ENCODE measurements around the gene TP53BP2. TPM values are rescaled to one million over a fixed set of nuclear protein-coding genes. Genes with fewer than 3 reads are reported as not detected.

TP53BP2 gene
- total and polyA plus RNA-seq, 4 donors: 3.9 to 26.8 (median 13.0) TPM

GRCh38 chr1:223824712-223825111 is 21.0 kb downstream of the TP53BP2 start (continued):
- no peak for TF ChIP-seq ATF3 (IDR thresholded peaks at IDR 0.05)
- no peak for TF ChIP-seq ZBTB33 (IDR thresholded peaks at IDR 0.05)
- TF ChIP-seq EGR1 (IDR thresholded peaks at IDR 0.05; ENCODE audit: low read depth in 2 of 2): no peak
- no peak for TF ChIP-seq SP1 (IDR thresholded peaks at IDR 0.05)
- no peak for TF ChIP-seq FOXA1 (IDR thresholded peaks at IDR 0.05)

- TF ChIP-seq NR2F2 (IDR thresholded peaks at IDR 0.05): no peak
- TF ChIP-seq HNF4A (conservative IDR thresholded peaks at IDR 0.05): peak; percentile 50 to 51
- Histone ChIP-seq H3K9me3 (ENCODE audit: control insufficient read depth in 4 of 4, low read length in 3 of 4) (no peaks in the 10 kb centered on the region), H3K4me3 (ENCODE audit: low read depth in 1 of 3, low read length in 3 of 3) (no peak overlapping the region), H3K36me3 (ENCODE audit: control insufficient read depth in 4 of 4, insufficient read depth in 3 of 4, low read depth in 1 of 4, low read length in 3 of 4) (peaks cover 0 to 8% (median 0%) of the 10 kb centered on the region in 4 donors), H3K4me1 (ENCODE audit: control insufficient read depth in 4 of 4, insufficient read depth in 4 of 4, low read length in 3 of 4) (peaks cover 0 to 20% (median 10%) of the 10 kb centered on the region in 4 donors), H3K27ac (ENCODE audit: low read depth in 1 of 2, low read length in 2 of 2) (no peak overlapping the region), H3K27me3 (ENCODE audit: control insufficient read depth in 4 of 4, insufficient read depth in 4 of 4, low read length in 3 of 4) (no peaks in the 10 kb centered on the region), H3K9ac (ENCODE audit: low read depth in 1 of 2, low read length in 2 of 2) (no peak overlapping the region)
- no peak for DNase-seq (ENCODE audit: low spot score)
- 63% methylated on average over 9 of the region's 9 CpGs for WGBS
Observed at GRCh38 chr1:223824287-223824686, 21.5 kb downstream of the TP53BP2 start.

- no peak for DNase-seq (ENCODE audit: low spot score)
- Histone ChIP-seq H3K27me3 (ENCODE audit: control insufficient read depth in 4 of 4, insufficient read depth in 4 of 4, low read length in 3 of 4) (no peaks in the 10 kb centered on the region), H3K4me3 (ENCODE audit: low read depth in 1 of 3, low read length in 3 of 3) (no peak overlapping the region), H3K36me3 (ENCODE audit: control insufficient read depth in 4 of 4, insufficient read depth in 3 of 4, low read depth in 1 of 4, low read length in 3 of 4) (peaks cover 0 to 8% (median 0%) of the 10 kb centered on the region in 4 donors), H3K4me1 (ENCODE audit: control insufficient read depth in 4 of 4, insufficient read depth in 4 of 4, low read length in 3 of 4) (peaks cover 0 to 12% (median 10%) of the 10 kb centered on the region in 4 donors), H3K9ac (ENCODE audit: low read depth in 1 of 2, low read length in 2 of 2) (no peak overlapping the region), H3K9me3 (ENCODE audit: control insufficient read depth in 4 of 4, low read length in 3 of 4) (no peaks in the 10 kb centered on the region), H3K27ac (ENCODE audit: low read depth in 1 of 2, low read length in 2 of 2) (no peak overlapping the region)
- TF ChIP-seq NR2F2 (IDR thresholded peaks at IDR 0.05) (no peak), JUND (IDR thresholded peaks at IDR 0.05) (no peak), TAF1 (conservative IDR thresholded peaks at IDR 0.05) (no peak), REST (IDR thresholded peaks at IDR 0.05) (no peak), MAX (IDR thresholded peaks at IDR 0.05) (no peak), ZBTB33 (IDR thresholded peaks at IDR 0.05) (no peak), FOXA2 (IDR thresholded peaks at IDR 0.05) (no peak), RAD21 (IDR thresholded peaks at IDR 0.05) (no peak), CTCF (IDR thresholded peaks at IDR 0.05; ENCODE audit: low read depth, low read length, missing input control) (no peak), FOXA1 (IDR thresholded peaks at IDR 0.05) (no peak), GABPA (IDR thresholded peaks at IDR 0.05 in 1 of 2, conservative IDR thresholded peaks at IDR 0.05 in 1 of 2) (no peak), EGR1 (IDR thresholded peaks at IDR 0.05; ENCODE audit: low read depth in 2 of 2) (no peak), RXRA (IDR thresholded peaks at IDR 0.05) (no peak), ATF3 (IDR thresholded peaks at IDR 0.05) (no peak), SP1 (IDR thresholded peaks at IDR 0.05) (no peak), HNF4A (conservative IDR thresholded peaks at IDR 0.05) (no peak), HNF4G (IDR thresholded peaks at IDR 0.05) (no peak), YY1 (IDR thresholded peaks at IDR 0.05) (no peak)
- 91% methylated on average over 11 of the region's 11 CpGs for WGBS
Observed at GRCh38 chr1:223820971-223821370, 24.8 kb downstream of the TP53BP2 start.

Measured in liver (tissue), 9 donors.